GM21360 (cell line): ENCODE data around the gene ITPRIP.

Source experiments
- ATAC-seq: cut with Tn5 transposase; IDR thresholded peaks from one replicate; pipeline ENCODE4 v1.9.1; 2021; ENCODE audit warnings: mild to moderate bottlenecking, moderate library complexity; ENCODE audit not compliant: unreplicated experiment

Gene ITPRIP

DNA sequence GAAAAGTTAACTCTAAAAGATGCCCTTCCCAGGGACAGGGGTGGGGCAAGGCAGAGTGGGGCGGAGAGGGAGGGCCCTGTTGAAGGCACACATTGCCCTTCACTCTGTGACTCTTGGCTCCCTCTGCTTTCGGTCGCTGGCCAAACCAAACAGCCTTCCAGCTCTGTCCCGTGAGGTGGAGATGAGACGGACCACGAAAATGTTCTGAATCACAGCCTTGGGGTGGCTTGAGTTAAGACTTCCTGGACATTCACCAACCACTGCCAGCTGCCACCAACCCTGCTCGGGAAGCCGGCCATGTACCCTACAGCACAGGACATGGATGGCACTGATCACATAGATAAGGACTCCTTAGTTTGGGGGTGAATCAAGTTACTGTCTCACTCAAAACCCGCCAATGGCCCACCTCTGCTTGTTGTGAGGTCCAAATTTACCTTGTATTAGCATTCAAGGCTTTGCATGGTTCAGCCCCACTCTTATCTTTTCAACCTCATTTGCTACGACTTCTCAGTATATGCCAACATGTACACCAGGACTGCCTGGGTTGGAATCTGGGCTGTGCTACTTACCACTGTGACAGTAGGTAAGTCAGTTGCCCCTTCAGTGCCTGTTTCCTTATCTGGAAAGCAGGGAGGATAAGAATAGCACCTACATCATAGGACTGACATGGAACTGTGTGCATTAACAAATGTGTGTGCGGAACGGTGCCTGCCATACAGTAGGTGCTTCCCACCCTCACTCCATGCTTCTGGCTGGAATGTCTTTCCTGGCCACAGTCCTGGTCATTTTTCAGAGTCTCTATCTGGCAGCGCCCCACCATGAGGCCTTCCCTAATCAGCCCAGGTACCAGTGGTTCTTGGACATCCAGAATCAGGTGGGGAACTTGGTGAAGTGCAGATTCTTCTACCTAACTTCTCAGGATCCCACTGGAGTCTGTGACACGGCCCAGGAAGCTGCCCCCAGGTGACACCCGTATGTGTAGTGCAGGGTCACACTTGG lies 28.0 kb downstream of the ITPRIP start:
- no peak for ATAC-seq

DNA sequence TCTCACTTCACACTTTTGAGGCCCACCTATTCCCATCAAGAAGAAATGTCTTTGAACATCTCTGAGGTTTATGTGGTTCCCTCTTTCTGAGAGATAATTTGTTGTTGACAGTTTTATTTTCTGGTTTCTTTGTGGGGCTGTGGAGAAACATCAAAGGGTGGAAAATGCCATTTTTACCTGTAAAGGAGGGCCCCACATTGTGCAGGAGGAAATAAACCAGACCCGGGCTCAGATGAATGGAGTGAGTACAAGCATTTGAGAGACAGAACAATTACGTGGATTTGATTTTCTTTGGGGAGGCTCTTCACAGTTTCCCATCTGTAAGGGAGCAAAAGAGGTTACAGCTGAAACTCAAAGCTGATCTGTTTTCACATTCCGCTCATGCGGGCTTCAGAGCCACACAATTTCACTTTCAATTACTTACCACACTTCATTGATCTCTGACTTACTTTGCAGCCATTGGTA lies 29.8 kb downstream of the ITPRIP start:
- peak; percentile 72 for ATAC-seq

DNA sequence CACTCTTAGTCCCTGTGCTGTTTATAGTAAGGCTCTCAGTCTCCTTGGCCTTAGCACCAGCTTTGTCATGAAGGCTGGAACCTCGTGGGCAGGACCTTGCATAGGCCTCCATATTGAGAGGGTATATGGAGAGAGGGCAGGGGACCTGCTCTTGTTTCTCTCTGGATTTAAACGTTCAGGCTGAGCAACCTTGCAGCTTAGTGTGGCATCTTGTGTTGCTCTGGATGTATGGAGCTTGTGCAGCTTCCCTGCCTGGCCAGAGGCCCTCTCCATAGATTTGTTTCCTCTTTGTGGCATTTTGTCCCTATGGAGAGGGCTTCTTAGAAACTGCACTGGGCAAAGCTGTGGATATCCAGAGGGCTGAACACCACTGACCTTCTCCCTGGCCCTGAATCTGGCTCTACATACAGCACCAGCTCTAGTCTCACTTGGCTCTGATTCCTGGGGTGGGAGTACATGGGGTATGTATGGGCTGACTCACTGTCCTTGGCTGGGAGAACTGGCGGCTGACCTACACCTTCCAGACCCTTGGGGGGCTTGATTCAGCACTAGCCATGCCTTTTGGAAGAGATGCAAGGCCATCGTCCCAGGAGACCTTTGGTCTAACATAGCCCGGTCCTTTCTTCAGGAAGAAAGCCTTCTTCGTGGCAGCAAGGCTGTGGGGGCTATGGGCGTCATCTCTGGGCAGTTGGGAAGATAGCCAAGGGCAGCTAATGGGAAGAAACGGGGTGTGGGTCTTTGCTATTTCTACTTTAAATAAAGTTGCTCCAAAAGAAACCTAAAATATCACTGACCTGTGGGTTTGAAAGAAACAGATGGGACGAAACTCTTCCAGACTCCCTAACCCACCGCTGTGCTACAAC lies 30.5 kb downstream of the ITPRIP start:
- no peak for ATAC-seq

DNA sequence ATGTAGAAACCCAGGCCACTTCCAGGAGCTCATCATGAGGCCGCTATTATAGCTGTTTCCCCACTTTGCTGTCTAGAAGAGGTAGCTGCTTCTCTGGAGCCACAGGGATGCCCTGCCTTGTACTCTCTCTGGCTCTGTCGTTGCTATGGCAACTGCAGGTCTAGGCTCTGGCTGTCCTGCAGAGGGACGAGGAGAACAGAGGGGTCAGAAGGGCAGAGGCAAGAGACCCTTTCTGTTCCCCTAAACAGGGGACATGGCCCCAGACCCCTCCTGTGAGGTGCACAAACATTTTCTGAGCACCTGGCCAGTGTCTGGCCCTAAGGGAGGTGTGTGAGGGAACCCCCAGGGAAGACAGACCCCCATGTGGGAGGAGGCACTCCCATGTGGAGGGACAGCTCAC lies 31.4 kb downstream of the ITPRIP start:
- ATAC-seq = no peak

DNA sequence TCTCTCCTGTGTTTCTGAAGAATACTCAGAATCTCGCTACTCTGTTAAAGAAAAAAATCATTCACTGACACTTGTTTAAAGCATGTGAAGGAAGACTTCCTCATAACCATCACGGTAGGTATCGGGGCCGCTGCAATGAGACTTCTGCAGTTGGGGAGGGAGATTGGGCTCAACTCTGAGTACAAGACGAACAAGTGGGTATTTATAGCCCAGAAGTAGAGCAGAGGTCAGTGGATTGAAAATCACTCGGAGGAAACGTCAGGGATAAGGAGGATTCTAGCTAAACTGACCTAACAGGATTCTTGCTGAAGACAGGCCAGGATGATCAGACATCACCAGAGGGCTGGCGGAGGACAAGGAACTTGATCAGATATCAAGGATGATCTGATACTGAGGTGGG lies 33.3 kb downstream of the ITPRIP start:
- ATAC-seq = no peak

DNA sequence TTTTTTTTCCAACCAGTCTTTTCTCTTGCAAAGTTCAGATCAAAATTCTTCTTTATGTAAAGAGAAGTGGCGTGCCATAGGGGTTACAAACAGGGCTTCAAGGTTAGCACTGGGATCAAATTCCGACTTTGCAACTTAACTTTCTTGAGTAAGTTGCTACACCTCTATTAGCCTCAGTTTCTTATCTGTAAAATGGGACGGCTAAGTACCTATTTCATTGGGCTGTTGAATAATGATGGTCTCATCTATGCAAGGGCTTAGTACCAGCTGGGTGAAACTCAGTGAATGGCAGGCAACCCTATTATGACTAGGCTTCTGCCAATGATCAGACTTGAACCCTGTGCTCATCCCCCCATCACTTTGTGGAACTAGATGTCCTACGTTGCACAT lies 33.9 kb downstream of the ITPRIP start:
- no peak for ATAC-seq

DNA sequence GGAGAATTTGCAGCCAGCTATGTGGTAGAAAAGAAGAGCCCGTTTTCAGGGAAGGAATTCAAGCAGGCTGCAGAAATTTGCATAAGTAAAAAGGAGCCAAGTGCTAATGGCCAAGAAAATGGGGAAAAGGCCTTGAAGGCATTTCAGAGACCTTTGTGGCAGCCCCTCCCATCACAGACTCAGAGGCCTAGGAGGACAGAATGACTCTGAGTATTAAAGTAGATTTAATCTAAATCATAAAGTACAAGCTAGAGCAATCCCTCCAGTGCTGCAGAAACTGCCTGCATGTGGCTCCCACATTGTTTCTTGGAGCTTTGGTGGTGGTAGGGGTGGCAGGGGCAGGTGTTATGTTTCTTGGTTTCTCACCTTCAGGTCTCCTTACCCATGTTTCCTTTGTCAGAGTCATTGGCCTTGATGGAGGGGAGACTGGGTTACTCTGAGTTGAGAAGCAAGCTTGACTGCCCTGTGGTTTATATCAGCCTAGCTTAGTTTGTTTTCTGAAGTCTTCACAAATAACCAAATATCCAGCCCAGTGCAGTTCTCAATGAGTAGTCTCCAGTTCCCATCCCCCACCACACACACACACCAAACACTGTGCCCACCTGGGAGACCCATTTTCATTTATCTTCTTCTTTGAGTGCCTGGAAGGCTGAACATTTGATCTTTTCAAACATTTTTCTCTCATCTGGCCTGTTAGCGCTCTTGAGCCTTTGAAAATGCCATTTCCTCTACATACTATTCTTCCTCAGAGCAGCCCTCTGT lies 34.5 kb downstream of the ITPRIP start:
- ATAC-seq = no peak

DNA sequence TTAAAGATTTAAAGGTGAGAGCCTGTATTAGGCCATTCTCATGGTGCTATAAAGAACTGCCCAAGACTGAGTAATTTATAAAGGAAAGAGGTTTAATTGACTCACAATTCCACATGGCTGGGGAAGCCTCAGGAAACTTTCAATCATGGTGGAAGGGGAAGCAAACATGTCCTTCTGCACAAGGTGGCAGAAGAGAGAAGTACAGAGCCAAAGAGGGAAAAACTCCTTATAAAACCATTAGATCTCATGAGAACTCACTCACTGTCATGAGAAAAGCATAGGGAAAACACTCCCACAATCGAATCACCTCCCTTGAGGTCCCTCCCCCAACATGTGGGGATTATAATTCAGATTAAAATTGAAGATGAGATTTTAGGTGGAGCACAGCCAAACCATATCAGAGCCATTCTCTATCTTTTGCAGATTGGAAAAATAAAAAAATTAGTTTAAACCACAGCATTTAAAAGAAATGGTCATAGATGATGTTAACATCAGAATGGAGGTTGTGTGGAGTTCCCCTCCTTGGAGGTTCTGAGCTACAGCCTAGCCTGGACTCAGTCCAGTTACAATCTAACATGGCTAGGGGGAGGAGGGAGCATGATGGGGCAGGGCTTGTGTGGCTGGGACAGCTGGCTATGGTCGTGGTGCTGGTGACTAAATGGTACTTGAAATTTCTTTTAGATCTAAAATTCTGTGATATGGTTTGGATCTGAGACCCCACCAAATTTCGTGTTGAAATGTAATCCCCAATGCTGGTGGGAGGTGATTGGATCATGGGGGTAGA lies 36.2 kb downstream of the ITPRIP start:
- no peak for ATAC-seq

DNA sequence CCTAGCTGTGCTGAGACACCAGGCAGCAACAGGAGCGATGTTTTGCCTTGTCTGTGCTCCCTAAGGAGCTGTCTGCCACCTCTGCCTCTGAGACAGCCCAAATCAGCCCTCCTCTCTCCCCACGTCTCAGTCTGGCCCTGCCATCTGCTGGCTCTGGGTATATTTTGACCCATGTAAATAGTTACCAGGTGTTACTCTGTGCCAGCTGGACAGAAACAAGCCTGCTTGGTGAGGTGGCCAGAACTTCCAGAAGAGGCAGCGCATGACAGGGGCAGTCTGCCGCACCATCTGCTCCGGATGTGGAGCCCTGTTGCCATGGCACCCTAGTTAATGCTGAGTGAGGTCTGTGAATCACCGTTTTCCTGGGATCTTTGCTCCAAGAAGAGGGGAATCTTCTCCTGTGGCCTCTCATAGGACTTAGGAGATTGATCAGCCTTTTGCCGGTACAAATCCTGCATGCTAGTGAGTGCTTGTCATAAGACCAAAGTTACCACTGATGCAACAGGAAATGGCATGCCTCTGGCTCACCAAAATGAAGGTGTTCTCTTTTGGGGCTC lies 37.5 kb downstream of the ITPRIP start:
- ATAC-seq = no peak

DNA sequence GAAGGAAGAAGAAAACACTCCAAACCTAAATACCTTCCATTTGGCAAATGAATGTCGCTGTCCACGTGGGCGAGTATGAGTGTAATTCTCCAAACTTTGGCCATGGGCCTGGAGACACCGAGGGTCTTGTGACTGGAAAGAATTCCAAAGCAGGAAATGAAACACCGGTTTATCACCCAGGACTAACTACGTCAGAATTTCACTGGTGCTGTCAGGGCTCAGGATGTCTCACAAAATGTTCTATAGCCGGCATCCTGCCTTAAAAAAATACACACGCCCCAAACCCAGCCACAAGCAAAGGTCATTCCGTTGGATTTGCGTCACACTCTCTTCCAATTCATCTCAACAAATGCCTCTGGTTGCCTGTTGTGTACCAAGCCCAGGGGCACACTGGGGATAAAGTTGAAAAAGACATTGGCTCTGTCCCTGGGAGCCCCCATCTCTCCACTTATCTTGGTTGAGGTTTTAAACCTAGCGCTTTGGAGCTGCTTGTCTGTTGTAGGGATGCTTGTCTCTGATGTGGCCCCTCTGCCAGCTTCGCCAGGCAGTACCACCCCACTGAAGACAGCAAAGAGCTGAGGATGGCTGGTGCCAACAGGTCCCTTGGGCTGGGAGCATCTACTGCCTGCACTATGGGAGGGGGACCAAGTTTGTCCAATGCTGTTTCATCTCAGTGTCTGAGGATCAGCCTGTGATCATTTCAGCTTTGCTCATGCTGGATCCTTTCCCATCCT lies 38.1 kb downstream of the ITPRIP start:
- no peak for ATAC-seq

DNA sequence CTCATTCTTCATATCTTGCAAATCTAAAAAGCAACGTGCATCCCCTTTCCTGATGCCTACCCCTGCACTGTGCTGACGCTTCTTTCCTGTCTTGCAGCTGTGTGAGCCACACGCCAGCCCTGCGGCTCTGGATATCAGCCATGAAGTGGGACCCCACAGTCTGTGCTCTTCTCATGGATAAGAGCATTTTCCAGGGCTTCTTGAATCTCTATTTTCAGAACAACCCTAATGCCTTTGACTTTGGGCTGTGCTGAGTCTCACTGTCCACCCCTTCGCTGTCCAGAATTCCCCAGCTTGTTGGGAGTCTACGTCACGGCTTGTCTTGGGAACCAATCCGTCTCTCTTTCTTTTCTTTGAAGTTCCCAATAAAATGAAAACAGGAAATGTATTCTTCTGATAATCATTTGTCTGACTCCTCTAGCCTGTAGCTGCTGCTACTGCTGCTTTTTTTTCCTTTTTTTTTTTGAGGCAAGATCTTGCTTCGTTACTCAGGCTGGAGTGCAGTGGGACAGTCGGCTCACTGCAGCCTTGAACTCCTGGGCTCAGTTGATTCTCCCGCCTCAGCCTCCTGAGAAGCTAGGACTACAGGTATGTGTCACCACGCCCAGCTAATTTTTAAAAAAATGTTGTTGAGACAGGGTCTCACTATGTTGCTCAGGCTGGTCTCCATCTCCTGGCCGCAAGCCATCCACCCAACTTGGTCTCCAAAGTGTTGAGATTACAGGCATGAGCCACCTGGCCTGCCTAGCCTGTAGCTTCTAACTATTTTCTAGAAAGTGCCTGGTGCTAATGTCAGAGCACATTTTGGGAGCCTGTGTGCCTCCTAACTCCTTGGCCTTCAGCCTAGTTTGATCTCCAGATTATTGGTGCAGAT lies 39.0 kb downstream of the ITPRIP start:
- no peak for ATAC-seq

DNA sequence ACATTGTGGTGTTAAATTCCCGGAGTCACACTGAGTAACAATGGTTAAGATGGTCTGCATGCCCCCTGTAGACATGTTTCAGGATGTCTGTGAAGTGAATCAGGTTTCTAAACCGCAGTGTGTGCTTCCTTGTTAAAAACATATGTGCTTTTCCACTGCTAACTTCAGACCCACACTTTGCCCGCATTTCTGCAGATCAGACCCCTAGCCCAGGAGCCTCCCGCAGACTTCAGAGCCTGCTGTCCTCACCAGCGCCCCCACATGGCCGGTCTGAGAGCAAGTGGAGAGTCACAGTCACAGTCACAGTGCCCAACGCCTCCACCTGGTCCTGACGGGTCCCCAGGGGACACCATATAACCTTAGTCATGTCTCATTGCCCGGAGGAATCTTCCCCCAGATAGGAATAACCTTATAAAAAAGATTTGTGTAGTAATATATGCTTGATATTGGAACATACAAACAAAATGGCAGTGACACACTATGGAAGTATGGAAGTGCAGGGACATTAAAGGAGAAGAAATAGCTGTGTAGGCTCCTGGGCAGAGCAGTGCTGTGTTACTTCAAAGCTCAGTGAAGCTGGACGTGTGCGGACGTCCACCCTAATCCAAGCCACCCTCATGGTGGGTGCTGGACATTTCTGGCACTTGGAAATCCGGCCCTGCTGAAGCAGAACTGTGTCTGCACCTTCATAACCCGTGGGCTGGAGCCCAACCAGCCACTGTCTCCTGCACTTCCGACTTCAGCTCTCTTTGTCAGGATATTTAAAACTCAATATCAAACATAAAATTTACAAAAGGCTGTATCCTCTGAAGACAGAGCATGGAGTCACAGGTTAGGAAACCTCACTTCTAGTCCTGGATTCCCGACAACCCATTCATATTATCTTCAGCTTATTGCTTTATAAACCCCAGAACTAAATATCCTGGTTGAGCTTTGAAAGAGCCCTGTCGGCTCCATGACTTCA lies 40.3 kb downstream of the ITPRIP start:
- ATAC-seq = no peak

DNA sequence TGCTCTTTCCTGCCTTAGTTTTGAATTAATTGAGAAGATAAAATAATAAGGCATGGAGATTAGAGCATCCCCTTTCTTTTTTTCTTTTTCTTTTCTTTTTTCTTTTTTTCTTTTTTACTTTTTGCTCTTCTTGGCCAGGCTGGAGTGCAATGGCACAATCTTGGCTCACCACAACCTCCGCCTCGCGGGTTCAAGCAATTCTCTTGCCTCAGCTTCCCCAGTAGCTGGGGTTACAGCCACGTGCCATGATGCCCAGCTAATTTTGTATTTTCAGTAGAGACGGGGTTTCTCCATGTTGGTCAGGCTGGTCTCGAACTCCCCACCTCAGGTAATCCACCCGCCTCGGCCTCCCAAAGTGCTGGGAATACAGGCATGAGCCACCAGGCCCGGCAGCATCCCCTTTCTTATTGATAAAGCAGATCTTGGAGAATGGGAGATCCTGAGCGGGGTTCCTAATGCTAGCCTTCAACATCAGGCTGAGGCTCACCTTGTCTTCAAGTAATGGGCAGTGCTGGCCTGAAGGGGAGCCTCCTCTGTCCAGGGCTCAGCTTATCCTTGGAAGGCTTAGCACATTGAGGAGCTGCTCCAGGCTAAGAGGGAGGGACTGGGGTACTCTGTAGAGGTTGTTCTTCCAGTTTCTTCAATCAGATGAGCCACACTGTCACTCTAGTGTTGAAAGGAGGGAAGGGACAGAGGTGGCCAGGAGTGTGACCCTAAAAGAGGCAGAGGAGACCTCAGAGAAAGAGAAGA lies 41.4 kb downstream of the ITPRIP start:
- no peak for ATAC-seq

DNA sequence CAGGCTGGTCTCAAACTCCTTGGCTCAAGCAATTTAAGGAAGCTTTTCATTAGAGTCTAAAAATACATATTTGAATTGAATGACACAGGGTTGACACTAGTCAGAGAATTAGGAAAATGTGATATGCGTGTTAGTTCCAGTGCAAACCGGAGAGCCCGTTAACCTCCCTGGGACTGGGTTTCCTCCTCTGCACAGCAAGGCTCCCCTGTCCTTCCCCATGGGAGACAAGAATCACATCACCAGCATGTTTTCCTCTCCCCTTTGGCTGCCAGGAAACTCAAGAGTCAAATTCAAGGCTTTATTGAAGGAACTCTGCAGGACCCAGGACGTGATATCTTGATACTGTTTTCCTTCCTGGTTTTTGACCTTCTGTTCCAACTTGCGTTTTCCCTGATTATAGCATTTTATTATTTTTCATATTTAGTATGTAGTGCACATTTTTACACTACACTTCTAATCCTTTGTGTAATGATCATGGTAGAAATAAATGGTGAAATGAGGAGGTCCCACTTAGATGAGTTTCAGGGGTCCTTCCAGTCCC lies 44.4 kb downstream of the ITPRIP start:
- no peak for ATAC-seq

DNA sequence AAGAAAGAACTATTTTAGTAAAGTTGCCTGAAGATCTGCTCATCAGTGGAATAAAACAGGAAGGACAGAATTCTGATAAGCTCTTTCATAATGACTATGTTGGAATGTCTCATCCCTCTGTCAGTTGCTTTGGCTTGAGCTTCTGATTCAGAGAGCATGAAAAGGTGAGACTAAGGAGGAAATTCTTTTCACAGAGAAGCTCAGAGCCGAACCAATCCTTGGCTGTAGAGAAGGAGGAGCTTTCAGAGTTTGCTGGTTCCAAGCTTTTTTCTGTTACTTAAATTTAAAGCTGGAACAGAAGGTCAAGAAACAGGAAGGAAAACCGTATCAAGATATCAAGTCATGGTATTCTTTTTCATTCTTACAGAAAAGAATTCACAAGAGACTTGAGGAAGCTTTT lies 45.3 kb downstream of the ITPRIP start:
- no peak for ATAC-seq

DNA sequence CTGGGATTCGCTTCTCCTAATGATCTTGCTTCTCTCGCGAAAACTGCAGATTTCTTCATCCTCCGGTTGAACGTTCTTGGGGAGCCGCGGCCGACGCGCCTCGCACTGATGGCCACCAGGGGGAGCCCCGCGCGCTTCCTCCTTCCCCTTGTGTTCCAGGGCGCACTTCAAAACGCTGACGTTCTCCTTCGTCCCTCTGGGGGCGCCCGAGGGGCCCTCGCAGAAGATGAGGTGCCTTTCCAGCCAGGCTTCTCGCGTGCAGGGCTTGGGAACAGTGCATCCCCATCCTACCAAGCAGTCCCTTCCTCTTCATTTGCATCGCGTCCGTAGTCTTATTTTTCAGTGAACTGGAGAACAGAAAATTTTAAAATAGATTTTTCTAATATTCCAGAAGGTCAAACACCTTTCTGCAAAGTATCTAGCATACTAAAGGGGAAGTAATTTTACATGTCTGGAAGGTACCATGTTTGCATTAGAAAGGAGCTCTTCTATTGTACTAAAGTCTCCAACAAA lies 46.8 kb downstream of the ITPRIP start:
- ATAC-seq = peak; percentile 99
